Psoas muscle (tissue), 8 donors: ENCODE results near the gene ARHGEF28. TPM values are rescaled to one million over a fixed set of nuclear protein-coding genes. Genes with fewer than 3 reads are reported as not detected.

Source experiments
- ATAC-seq, 4 donors: fragments of 200-7000 bp; cut with Tn5 transposase; one replicate each; pipeline ENCODE4 v1.9.1; 2020; ENCODE audit warnings: moderate library complexity in 3 of 4, mild to moderate bottlenecking in 2 of 4
- DNase-seq, 2 donors: peaks; one replicate each; pipeline ENCODE4 v3.0.0-alpha.2; 2020
- H3K27ac ChIP-seq: fragments of 200-600 bp; one replicate; pipeline ENCODE4 v1.8.0; 2022
- H3K27me3 ChIP-seq, 3 donors: fragments of 200-600 bp in 1 of 3; one replicate each; pipeline versions ENCODE4 v1.6.1 to v1.8.0; 2013 to 2022; ENCODE audit warnings: low read length in 2 of 3, mild to moderate bottlenecking in 2 of 3, moderate library complexity in 1 of 3; ENCODE audit not compliant: insufficient read depth in 3 of 3
- H3K36me3 ChIP-seq, 2 donors: fragments of 200-600 bp in 1 of 2; one replicate each; pipeline versions ENCODE4 v1.6.1 to v1.8.0; 2013 to 2022; ENCODE audit warnings: low read depth in 1 of 2, mild to moderate bottlenecking in 1 of 2, moderate library complexity in 1 of 2; ENCODE audit not compliant: insufficient read depth in 1 of 2
- H3K4me1 ChIP-seq: fragments of 200-600 bp; one replicate; pipeline ENCODE4 v1.8.0; 2022
- H3K4me3 ChIP-seq: fragments of 200-600 bp; one replicate; pipeline ENCODE4 v1.8.0; 2022; ENCODE audit warnings: mild to moderate bottlenecking
- H3K9me3 ChIP-seq: fragments of 200-600 bp; one replicate; pipeline ENCODE4 v1.8.0; 2022
- WGBS, 3 donors: extraction: QIAGEN DNeasy Blood & Tissue Kit; methylation state at CpG; one replicate each; pipeline versions ENCODE4 v1.1.6 to v1.1.7; 2013; 5-methylcytosine and 5-hydroxymethylcytosine counted together
- intact Hi-C, 2 donors: fragments of 100-400 bp; cut with DNase I; formaldehyde crosslinking; loops; one replicate each; pipeline versions ENCODE4 v1.11.0 to v1.14.2; 2022
- polyA plus RNA-seq, 3 donors: library from polyadenylated mRNA; stranded (reverse); fragments of 200-250 nt; gene quantifications; one replicate each; pipeline ENCODE4 v1.2.3, GENCODE V29; 2013
- total RNA-seq, 4 donors: library from RNA; stranded (reverse); fragmentation: NEBNext Ultra II Directional in 2 of 4; extraction: Animal tissue kit (Norgen Biotek cat#: 25700) in 2 of 4; gene quantifications; one replicate each; pipeline versions ENCODE4 v1.2.1 to v1.2.4, GENCODE V29; 2021 to 2023
- TF ChIP-seq, protein P1 (sequence below): fragments of 200-600 bp; IDR thresholded peaks from one replicate; pipeline ENCODE4 v1.8.0; 2022; ENCODE audit warnings: antibody characterized with exemption
- donor health status: healthy with polysubstance abuse.
- donor health status: DM: no; HTN: no; CAD: no; lungs with moderate emphysema.
- donor health status: Bipolar disorder and iron deficiency.
- donor health status: healthy.
- donor health status: DM: yes; HTN: yes; CAD: no.
- donor health status: DM: no; HTN: no; CAD: no.
- donor health status: DM: no; HTN: no; CAD: no.
- donor health status: DM: yes; HTN: yes; CAD: no.

Gene ARHGEF28
- total and polyA plus RNA-seq, 7 donors = 0.39 to 1.3 (median 1.00) TPM

- H3K4me3 ChIP-seq = no peak overlapping the region
- TF ChIP-seq, protein P1, sequence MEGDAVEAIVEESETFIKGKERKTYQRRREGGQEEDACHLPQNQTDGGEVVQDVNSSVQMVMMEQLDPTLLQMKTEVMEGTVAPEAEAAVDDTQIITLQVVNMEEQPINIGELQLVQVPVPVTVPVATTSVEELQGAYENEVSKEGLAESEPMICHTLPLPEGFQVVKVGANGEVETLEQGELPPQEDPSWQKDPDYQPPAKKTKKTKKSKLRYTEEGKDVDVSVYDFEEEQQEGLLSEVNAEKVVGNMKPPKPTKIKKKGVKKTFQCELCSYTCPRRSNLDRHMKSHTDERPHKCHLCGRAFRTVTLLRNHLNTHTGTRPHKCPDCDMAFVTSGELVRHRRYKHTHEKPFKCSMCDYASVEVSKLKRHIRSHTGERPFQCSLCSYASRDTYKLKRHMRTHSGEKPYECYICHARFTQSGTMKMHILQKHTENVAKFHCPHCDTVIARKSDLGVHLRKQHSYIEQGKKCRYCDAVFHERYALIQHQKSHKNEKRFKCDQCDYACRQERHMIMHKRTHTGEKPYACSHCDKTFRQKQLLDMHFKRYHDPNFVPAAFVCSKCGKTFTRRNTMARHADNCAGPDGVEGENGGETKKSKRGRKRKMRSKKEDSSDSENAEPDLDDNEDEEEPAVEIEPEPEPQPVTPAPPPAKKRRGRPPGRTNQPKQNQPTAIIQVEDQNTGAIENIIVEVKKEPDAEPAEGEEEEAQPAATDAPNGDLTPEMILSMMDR = no peak
- no peaks in the 10 kb centered on the region for H3K36me3 ChIP-seq
- ATAC-seq = no peak
- no peaks in the 10 kb centered on the region for H3K9me3 ChIP-seq
- H3K4me1 ChIP-seq = no peaks in the 10 kb centered on the region
- no peak for DNase-seq
- no peak overlapping the region for H3K27ac ChIP-seq
- intact Hi-C loops = no loop called here
- no peaks in the 10 kb centered on the region for H3K27me3 ChIP-seq
- 45 to 48% (median 47%) methylated on average over 5 of the region's 5 CpGs for WGBS, 3 donors
These were observed 343.4 kb downstream of the ARHGEF28 start for GRCh38 chr5:73969195-73970036.

DNA sequence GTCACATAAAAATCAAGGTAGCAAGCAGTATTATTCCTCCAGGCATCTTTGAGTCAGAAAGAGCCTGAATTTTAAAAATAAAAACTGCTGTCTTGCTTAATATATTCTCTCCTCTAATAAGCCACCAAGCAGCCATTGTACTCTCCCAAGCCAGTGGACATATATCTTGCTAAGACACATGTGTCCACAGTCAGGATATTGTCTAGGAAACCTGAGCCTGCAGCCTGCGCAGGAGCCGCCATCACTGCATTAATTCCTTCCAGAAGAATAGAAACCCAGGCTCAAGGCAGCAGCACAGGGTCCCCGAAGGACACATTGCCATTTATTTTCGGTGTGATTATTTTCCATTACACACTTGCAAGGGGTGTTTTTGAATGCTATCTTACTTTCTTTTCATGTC lies 345.3 kb downstream of the ARHGEF28 start:
- Histone ChIP-seq H3K27me3 (no peaks in the 10 kb centered on the region), H3K36me3 (no peaks in the 10 kb centered on the region), H3K4me1 (no peaks in the 10 kb centered on the region), H3K4me3 (no peak overlapping the region), H3K9me3 (no peaks in the 10 kb centered on the region), H3K27ac (no peak overlapping the region)
- TF ChIP-seq, protein P1 = no peak
- no peak for DNase-seq
- WGBS, 3 donors = 81 to 91% (median 86%) methylated on average over 4 of the region's 4 CpGs
- no peak for ATAC-seq
- intact Hi-C loops = no loop called here

DNA sequence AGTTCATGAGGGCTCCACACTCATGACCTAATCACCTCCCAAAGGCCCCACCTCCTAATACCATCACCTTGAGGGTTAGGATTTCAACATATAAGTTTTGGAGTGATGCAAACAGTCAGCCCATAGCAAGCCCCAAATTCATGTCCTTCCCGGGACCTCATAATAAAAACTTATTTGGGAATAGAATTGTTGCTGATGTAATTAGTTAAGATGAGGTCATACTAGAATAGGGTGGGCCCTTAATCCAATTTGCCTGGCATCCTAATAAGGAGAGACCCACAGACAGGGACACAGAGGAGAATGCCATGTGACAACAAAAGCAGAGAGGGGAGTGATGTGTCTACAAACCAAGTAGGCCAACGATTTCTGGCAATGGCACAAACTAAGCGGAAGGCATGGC lies 347.1 kb downstream of the ARHGEF28 start:
- no peaks in the 10 kb centered on the region for H3K27me3 ChIP-seq
- DNase-seq = no peak
- ATAC-seq = no peak
- H3K4me1 ChIP-seq = no peaks in the 10 kb centered on the region
- no peak overlapping the region for H3K27ac ChIP-seq
- H3K36me3 ChIP-seq = no peaks in the 10 kb centered on the region
- TF ChIP-seq, protein P1 = no peak
- no peaks in the 10 kb centered on the region for H3K9me3 ChIP-seq
- intact Hi-C loops = no loop called here
- 71 to 78% (median 78%) methylated on average over 3 of the region's 3 CpGs for WGBS, 3 donors
- no peak overlapping the region for H3K4me3 ChIP-seq

DNA sequence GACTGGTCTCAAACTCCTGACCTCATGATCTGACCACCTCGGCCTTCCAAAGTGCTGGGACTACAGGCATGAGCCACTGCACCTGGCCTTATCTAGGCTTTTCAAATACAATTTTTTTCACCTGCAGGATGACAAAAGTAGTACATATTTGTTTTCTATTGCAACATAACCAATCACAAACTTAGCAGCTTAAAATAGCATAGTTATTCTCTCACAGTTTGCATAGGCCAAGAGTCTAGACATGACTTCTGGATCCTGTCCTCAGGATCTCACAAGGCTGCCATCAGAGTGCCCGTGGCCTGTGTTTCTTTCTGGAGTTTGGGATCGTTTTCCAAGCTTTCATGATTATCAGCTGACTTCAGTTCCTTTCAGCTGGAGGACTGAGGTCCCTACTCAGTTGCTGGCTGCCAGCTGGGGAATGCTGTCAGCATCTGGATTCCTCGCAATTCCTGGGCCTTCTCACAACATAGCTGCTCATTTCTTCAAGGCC lies 348.9 kb downstream of the ARHGEF28 start:
- WGBS, 3 donors = 56 to 72% (median 66%) methylated on average over 4 of the region's 4 CpGs
- Histone ChIP-seq H3K27ac (no peak overlapping the region), H3K9me3 (no peaks in the 10 kb centered on the region), H3K36me3 (no peaks in the 10 kb centered on the region), H3K4me3 (no peak overlapping the region), H3K27me3 (no peaks in the 10 kb centered on the region), H3K4me1 (no peaks in the 10 kb centered on the region)
- DNase-seq (no peak), ATAC-seq (no peak)
- TF ChIP-seq, protein P1 = no peak
- intact Hi-C loops = no loop called here
